NCI-H2196 treated with DMSO at 0.1 percent for 48 hours (cell line): Measurements from ENCODE around the gene PCGF1.

ENCODE experiments used
- DNase-seq: peaks from one replicate; lab custom pipeline; 2025; ENCODE audit not compliant: unreplicated experiment; lab: John Stamatoyannopoulos, UW

The PCGF1 gene

GRCh38 chr2:74515981-74516633 is 8.6 kb upstream of the PCGF1 start:
- no peak for DNase-seq

DNA sequence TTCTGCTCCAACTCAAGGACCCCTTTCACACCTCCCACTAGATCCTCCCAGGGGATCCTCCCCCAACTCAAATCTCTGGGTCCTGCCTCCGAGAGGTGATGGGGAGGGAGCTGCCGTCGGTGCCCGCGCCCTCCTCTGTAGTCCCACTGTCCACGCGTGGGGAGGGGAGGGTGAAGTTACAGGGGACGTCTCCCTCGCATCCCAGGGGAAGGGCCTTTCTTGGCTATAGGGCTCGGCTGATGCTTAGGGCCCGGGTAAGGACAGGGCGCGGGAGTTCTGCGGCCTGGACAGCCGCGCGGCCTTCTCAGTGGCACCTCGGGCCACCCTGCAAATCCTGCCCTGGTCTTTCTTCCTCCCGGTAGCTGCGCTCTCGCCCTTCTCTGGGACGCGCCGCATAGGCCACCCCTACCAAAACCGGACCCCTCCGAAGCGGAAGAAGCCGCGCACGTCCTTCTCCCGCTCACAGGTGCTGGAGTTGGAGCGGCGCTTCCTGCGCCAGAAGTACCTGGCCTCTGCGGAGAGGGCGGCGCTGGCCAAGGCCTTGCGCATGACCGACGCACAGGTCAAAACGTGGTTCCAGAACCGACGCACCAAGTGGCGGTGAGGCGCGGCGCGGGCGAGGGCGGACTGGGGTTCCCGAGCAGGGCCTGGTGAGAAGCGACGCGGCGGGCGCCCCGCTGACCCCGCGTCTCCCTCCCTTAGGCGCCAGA is 7.9 kb upstream of the PCGF1 start:
- DNase-seq = no peak

GRCh38 chr2:74514368-74515270 is 7.1 kb upstream of the PCGF1 start, which contains the start of gene TLX2:
TSS of gene TLX2 (plus strand) at chr2:74514450. CDS start at chr2:74514807, 357 bp downstream.
- no peak for DNase-seq

- DNase-seq = no peak
Measured at GRCh38 chr2:74513605-74514367, 6.3 kb upstream of the PCGF1 start.

DNA sequence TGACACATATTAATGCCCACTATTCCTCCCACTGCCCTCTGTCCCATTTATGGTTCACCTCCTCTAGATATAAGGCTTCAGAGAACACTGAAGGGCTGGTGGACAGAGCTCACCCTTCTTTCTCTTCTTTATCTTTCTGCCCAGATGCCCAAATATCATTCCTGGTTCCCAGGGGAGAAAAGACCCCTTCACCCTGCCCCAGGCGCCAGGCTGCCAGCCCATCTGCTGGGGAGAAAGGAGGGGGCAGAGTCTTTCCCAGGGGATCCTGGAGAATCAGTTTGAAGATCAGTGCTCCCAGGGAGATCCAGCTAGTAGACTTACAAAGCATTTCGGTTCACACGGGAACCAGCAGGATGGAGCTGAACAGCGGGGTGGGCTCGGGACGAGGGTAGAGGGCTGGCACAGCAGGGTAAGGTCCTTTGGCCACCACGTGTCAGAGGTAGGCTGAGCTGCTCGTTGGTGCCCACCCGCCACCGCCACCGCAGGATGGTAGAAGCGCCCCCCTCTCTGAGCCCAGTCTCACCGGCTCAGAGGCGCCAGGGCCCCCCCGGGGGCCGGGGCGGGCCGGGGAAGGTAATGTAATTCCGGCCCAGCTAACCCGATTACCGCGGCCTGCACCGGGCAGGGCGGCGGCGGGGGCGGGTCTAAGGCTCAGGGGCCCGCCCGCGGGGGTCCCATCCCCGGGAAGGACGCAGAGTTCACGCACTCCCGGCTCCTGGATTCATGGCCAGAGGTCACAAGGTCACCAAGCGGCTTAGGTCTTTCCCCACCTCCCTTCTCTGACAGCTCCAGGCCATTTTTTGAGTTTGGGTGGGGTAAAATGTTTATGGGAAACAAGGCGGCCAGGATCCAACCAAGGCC is 5.5 kb upstream of the PCGF1 start:
- no peak for DNase-seq

- no peak for DNase-seq
Measured at GRCh38 chr2:74511104-74511989, 3.9 kb upstream of the PCGF1 start.

GRCh38 chr2:74510272-74510671 is 2.8 kb upstream of the PCGF1 start:
- no peak for DNase-seq

DNA sequence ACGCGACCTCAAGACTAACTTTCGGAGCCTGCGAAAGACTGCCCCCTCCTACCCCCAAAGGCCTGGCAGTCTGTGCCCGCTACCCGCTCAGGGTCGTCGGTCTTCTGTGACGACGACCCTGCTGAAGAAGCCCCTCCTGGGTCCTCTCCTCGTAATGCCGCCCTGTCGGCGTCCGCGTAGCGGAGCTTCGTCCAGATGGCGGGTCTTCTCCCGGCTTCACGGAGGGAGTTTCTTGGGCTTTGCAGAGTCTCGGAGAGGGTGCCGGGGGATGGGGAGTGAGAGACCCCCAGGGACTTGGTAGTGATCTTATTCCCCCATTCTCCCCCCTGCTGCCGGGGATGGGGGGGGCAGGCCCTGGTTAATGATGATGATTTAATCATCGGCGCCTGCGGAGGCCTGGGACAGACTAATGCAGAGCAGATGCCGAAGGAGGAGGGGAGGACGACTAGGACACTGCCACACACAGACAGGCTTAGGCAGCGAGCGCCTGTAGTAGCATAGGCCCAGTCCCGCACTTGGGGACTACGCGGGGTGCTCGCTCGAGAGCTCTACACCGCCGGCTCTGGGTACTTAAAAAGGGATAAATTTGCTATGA is 528 bp upstream of the PCGF1 start:
- DNase-seq = no peak

DNA sequence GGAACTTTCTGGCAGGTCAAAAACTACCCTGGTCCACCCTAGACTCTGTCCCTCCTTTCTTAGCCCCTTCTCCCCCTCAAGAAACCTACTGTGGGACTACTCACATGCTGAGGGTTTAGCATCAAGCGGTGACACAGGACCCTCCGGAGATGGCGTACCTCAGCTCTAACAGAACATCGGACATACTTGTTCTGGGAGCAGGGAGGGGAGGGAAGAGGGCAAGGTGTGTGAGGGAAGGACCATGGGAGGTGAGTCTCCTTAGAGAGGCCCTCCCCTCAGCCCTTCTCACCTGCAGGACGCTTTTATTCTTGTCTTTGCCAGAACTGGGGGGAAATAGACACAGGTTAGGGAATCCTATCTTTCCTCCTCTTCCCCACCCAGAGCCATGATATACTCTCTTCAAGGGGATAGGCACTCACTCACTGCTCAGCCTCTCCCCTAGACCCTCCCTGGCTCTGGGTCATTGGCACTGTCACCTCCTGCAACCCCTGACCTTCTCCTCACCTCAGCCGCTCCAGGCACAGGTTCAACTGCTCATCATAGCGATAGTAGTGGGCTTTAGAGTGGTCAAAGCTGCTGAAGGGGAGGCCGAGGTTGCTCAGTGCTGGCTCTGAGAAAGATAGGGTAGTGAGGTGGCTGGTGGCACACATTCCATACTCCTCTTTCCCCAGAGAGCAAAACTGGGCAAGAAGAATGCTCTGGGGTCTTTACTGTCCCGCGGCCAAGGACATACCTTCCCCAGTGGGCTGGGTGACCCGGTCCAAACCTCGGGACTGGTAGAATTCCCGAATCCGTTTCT is 1.8 kb downstream of the PCGF1 start:
- no peak for DNase-seq

DNA sequence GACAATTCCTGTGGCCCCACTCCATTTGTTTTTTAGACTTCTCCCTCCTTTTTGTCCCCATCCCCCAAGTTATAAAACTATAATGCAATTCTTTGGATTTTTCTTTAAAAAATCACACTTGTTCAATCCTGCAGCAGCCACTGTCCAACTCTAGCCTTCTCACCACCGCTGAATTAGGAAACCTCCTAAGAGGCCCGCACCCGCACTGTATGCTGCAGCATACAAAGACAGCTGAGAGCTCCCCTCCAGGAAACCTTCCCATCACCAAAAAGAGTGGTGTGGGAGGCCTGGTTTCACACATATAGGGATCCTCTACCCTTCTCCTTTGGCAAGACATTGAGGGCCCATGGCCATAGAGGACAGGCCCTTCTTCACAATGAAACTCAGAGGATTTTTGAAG is 2.9 kb downstream of the PCGF1 start:
- no peak for DNase-seq

DNA sequence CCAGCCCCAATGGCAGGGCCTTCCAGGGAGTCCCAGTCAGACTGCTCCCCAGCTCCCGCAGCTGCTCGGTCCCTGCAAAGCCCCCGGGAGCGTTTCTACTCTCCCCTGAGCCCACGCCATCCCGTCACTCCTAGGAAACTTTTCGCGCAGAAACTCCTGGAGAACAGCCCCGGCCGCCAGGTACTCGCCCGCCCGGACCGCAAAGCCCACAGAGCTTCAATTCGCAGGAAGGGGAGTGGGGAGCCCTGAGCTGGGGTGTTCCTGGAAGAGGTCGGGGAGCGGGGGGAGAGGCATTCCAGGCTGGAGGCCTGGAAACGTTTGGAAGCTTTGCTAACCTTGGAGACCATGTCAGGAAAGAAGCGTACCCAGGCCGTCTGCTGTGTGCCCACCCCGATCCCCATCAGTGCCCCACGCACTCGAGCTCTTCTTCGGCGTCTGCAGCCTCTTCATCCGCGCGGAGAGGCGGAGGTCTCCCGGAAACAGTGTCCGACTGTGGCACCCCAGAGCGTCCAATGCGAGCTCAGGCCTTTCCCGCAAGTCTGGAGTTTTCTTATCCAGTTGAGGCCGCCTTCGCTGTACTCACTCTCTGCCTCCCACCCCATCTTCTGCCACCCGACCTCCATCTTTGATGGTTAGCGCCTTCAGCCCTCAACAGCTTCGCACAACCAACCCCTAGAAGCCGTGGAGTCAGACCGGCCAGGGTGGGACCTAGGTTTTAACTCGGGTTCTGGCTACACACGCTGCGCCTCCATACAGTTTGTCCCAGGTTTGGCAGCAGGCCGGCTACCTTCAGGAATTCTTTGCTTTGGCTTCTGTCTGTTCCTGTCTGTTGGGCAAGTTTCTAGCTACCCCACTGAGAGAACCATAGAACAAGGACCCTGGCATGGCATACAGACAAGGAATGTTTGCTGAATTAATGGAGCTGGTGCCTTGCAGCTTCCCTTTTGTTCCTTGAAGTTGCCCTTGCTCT is 3.7 kb downstream of the PCGF1 start:
- no peak for DNase-seq

DNA sequence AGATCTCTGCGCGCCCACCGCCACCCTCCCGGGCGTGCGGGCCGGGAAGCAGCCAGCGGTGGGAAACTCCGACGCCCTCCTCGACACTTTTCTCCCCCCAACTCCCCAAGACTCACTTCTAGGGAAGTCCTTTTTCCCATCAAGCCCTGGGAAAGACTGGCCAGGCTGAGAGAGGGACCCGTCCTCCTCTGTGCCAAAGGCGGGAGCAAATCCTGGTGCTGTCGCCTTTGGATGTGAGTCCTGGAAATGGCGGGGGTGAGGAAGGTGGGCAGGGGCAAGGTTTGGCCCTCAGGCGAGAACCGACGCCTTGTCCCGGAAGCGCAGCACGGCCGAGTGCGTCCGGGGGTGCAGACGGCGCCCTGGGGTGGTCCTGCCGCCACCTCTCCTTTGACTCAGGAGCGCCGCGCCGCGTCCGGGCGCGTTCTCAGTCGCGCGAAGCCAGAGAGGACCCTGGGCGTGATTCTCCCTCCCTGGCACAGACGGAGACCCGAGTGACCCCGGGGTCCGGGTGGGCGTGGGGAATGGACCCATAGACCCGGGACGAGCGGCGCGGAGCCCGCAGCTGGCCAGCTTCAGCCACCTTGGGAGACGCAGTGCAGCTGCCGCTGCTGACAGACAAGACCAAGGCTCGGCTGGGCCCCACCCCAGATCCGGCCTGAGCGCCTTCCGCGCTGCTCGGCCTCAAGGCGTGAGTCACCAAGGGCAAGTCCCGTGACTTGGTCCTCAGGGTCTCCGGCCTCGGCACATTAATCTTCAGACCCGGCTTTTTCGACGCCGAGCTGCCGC is 4.6 kb downstream of the PCGF1 start:
- DNase-seq = no peak

GRCh38 chr2:74502147-74502719 is 5.3 kb downstream of the PCGF1 start:
- no peak for DNase-seq

GRCh38 chr2:74501335-74502071 is 6.0 kb downstream of the PCGF1 start:
- no peak for DNase-seq

DNA sequence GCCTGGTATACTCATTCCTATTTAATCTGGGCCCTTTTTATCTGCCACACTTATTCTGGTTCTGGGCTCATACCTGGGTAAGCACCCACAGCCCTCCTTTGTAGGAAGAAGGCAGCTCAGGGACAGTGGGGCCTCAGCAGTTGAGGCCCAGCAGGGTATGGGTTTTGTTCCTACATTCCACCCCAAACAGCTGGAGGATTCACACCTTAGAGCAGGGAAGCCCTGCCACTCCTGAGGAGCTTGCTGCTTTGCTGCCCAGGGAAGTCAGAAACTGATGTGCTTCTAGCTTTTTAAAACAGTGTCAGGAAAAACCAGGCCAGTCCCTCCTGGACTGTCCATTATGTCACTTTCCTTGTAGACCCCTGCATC is 6.9 kb downstream of the PCGF1 start:
- no peak for DNase-seq
